Tibial nerve (tissue), 4 donors: ENCODE data around the gene MYO15B. TPM values are rescaled to one million over a fixed set of nuclear protein-coding genes. Genes with fewer than 3 reads are reported as not detected.
A peak's percentile ranks its signal among the peaks of the same experiment; 100 is the strongest.

ENCODE experiments used
- DNase-seq, 2 donors: peaks; one replicate each; pipeline ENCODE4 v3.0.0-alpha.2; 2019; ENCODE audit warnings: low spot score in 2 of 2
- H3K27ac ChIP-seq, 4 donors: fragments of 200-600 bp; sonication (generic) in 3 of 4; one replicate each; pipeline ENCODE4 v1.5.1; 2017 to 2019; ENCODE audit warnings: mild to moderate bottlenecking in 1 of 4
- H3K27me3 ChIP-seq, 2 donors: fragments of 200-600 bp; sonication (generic) in 1 of 2; one replicate each; pipeline versions ENCODE4 v1.5.1 to v1.6.0; 2017 to 2019
- H3K36me3 ChIP-seq, 3 donors: fragments of 200-600 bp; sonication (generic); one replicate each; pipeline ENCODE4 v1.5.1; 2018 to 2019
- H3K4me1 ChIP-seq, 4 donors: fragments of 200-600 bp; sonication (generic) in 3 of 4; one replicate each; pipeline ENCODE4 v1.5.1; 2017 to 2019
- H3K4me3 ChIP-seq, 4 donors: fragments of 200-600 bp; sonication (generic) in 3 of 4; one replicate each; pipeline ENCODE4 v1.5.1; 2017 to 2019; ENCODE audit warnings: mild to moderate bottlenecking in 1 of 4, moderate library complexity in 1 of 4
- H3K9me3 ChIP-seq, 4 donors: fragments of 200-600 bp; sonication (generic) in 3 of 4; one replicate each; pipeline ENCODE4 v1.5.1; 2017 to 2019
- EP300 ChIP-seq, 2 donors: sonication (generic); formaldehyde crosslinking; IDR thresholded peaks; one replicate each; pipeline ENCODE4 v1.6.1; 2017; ENCODE audit warnings: antibody characterized with exemption in 2 of 2, mild to moderate bottlenecking in 1 of 2
- POLR2A ChIP-seq, 2 donors: fragments of 450-650 bp; IDR thresholded peaks; one replicate each; pipeline ENCODE4 v1.6.1; 2017; ENCODE audit warnings: antibody characterized with exemption in 2 of 2, mild to moderate bottlenecking in 2 of 2, moderate library complexity in 2 of 2
- WGBS, 2 donors: methylation state at CpG; one replicate each; pipeline ENCODE4 v1.1.5; 2018; 5-methylcytosine and 5-hydroxymethylcytosine counted together
- total RNA-seq, 4 donors: library from RNA; depleted of rRNA; stranded (reverse); fragments of >200 nt; gene quantifications; one replicate each; pipeline ENCODE4 v1.1.0, GENCODE V29; 2016
- TF ChIP-seq, protein P1 (sequence below), 5 experiments: fragments of 200-600 bp in 3 of 5; fragments of 450-650 bp in 2 of 5; sonication (generic) in 3 of 5; IDR thresholded peaks; one replicate each; pipeline ENCODE4 v1.5.1; 2016 to 2019; ENCODE audit warnings: antibody characterized with exemption in 5 of 5, mild to moderate bottlenecking in 3 of 5, moderate library complexity in 2 of 5

Gene MYO15B
- total RNA-seq, 4 donors from 2014 or later = 150 to 327 (median 278) TPM

DNA sequence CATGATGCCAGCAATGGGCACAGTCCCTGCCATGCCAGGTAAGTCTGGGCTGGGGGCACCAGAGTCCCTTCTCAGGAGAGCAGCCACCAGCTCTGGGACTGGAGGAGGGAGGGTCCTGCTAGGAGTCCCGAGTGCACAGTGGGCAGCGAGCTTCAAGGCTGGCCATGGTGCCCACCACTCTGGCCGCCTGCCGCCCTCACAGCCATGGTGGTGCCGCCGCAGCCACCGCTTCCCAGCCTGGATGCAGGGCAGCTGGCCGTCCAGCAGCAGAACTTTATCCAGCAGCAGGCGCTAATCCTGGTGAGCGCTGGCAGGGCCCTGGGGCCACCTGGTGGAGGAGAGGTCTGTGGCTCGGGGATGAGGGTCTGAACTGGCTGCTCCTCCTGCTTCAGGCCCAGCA lies 27.7 kb downstream of the MYO15B start:
- WGBS, 2 donors = 73 to 91% methylated on average over 3 to 10 of the region's 11 CpGs
- no peaks in the 10 kb centered on the region for H3K4me1 ChIP-seq
- no peak overlapping the region for H3K4me3 ChIP-seq
- H3K9me3 ChIP-seq = no peaks in the 10 kb centered on the region
- no peak for DNase-seq
- H3K27ac ChIP-seq = no peak overlapping the region
- peaks cover 3 to 100% (median 10%) of the 10 kb centered on the region in 3 donors for H3K36me3 ChIP-seq
- no peaks in the 10 kb centered on the region for H3K27me3 ChIP-seq
- TF ChIP-seq POLR2A (IDR thresholded peaks at IDR 0.05) (no peak), EP300 (IDR thresholded peaks at IDR 0.05) (no peak)
- TF ChIP-seq, protein P1, sequence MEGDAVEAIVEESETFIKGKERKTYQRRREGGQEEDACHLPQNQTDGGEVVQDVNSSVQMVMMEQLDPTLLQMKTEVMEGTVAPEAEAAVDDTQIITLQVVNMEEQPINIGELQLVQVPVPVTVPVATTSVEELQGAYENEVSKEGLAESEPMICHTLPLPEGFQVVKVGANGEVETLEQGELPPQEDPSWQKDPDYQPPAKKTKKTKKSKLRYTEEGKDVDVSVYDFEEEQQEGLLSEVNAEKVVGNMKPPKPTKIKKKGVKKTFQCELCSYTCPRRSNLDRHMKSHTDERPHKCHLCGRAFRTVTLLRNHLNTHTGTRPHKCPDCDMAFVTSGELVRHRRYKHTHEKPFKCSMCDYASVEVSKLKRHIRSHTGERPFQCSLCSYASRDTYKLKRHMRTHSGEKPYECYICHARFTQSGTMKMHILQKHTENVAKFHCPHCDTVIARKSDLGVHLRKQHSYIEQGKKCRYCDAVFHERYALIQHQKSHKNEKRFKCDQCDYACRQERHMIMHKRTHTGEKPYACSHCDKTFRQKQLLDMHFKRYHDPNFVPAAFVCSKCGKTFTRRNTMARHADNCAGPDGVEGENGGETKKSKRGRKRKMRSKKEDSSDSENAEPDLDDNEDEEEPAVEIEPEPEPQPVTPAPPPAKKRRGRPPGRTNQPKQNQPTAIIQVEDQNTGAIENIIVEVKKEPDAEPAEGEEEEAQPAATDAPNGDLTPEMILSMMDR (IDR thresholded peaks at IDR 0.05) = no peak

GRCh38 chr17:75616521-75617122 lies 29.0 kb downstream of the MYO15B start:
- DNase-seq = no peak
- Histone ChIP-seq H3K36me3 (peaks cover 3 to 100% (median 16%) of the 10 kb centered on the region in 3 donors), H3K4me1 (no peaks in the 10 kb centered on the region), H3K27ac (peak overlapping the region in 1 of 4 donors; percentile 31), H3K27me3 (no peaks in the 10 kb centered on the region), H3K4me3 (no peak overlapping the region), H3K9me3 (no peaks in the 10 kb centered on the region)
- TF ChIP-seq, protein P1 (IDR thresholded peaks at IDR 0.05) = no peak
- TF ChIP-seq EP300 (IDR thresholded peaks at IDR 0.05) (no peak), POLR2A (IDR thresholded peaks at IDR 0.05) (no peak)
- 88 to 91% methylated on average over 22 to 23 of the region's 24 CpGs for WGBS, 2 donors

- peaks cover 3 to 100% (median 16%) of the 10 kb centered on the region in 3 donors for H3K36me3 ChIP-seq
- H3K27me3 ChIP-seq = no peaks in the 10 kb centered on the region
- H3K9me3 ChIP-seq = no peaks in the 10 kb centered on the region
- H3K4me1 ChIP-seq = no peaks in the 10 kb centered on the region
- 90 to 94% methylated on average over 11 to 16 of the region's 16 CpGs for WGBS, 2 donors
- H3K27ac ChIP-seq = peak overlapping the region in 1 of 4 donors; percentile 31
- no peak for DNase-seq
- TF ChIP-seq POLR2A (IDR thresholded peaks at IDR 0.05) (no peak), EP300 (IDR thresholded peaks at IDR 0.05) (no peak)
- TF ChIP-seq, protein P1 (IDR thresholded peaks at IDR 0.05) = no peak
- no peak overlapping the region for H3K4me3 ChIP-seq
Measured at GRCh38 chr17:75617218-75617617, 29.6 kb downstream of the MYO15B start.

DNA sequence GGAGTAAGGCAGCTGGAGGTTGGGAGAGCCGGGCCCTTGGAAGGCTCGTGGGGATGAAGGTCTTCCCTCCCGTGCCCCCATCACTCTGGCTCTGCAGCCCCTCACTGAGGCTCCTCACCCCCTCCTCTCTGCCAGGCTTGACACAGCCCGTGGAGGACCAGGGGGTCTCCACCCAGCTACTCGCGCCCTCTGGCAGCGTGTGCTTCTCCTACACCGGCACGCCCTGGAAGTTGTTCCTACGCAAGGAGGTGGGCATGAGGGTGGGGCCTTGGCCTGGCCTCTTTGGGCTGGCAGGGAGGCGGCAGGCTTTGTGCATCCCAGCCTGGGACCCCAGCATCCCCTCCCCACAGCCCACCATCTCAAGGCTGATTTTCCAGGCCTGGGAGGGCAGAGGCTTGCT lies 30.1 kb downstream of the MYO15B start:
- no peak overlapping the region for H3K27ac ChIP-seq
- no peaks in the 10 kb centered on the region for H3K4me1 ChIP-seq
- no peak overlapping the region for H3K4me3 ChIP-seq
- no peak for DNase-seq
- H3K9me3 ChIP-seq = no peaks in the 10 kb centered on the region
- TF ChIP-seq, protein P1 (IDR thresholded peaks at IDR 0.05) = no peak
- TF ChIP-seq POLR2A (IDR thresholded peaks at IDR 0.05) (no peak), EP300 (IDR thresholded peaks at IDR 0.05) (no peak)
- H3K36me3 ChIP-seq = peaks cover 3 to 100% (median 16%) of the 10 kb centered on the region in 3 donors
- 78 to 84% methylated on average over 11 of the region's 11 CpGs for WGBS, 2 donors
- no peaks in the 10 kb centered on the region for H3K27me3 ChIP-seq

DNA sequence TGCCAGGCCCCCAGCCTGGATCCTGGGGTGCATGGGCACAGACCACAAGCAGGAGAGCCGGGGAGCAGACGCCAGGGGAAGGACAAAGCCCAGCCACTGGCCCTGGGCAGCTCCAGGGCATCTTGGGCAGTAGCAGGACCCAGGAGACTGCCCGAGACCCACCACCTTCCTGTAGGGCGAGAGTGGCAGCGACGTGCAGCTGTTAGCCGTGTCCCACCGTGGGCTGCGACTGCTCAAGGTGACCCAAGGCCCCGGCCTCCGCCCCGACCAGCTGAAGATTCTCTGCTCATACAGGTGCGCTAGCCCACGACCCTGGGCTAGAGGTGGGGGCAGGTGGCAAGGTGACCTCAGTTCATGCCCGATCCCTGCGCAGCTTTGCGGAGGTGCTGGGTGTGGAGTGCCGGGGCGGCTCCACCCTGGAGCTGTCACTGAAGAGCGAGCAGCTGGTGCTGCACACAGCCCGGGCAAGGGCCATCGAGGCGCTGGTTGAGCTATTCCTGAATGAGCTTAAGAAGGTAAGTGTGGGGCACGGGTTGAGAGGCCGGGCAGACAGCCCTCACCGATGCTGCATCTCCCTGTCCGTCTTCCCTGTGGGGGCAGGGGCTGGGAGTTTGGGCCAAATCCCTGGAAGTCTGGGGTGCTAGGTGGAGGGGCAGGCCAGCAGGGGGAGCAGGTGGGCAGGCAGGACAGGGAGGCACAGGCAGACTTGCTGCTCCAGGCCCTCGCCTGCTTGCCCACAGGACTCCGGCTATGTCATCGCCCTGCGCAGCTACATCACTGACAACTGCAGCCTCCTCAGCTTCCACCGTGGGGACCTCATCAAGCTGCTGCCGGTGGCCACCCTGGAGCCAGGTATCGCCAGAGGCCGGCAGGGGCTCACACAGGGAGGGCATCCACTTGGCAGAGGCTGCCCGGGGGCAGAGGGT lies 32.2 kb downstream of the MYO15B start:
- peaks cover 3 to 100% (median 16%) of the 10 kb centered on the region in 3 donors for H3K36me3 ChIP-seq
- DNase-seq = no peak
- H3K4me3 ChIP-seq = no peak overlapping the region
- TF ChIP-seq, protein P1 (IDR thresholded peaks at IDR 0.05) = peak in 3 of 5 experiments; percentile 14 to 36 (median 22)
- TF ChIP-seq POLR2A (IDR thresholded peaks at IDR 0.05) = no peak
- TF ChIP-seq EP300 (IDR thresholded peaks at IDR 0.05) = no peak
- H3K9me3 ChIP-seq = no peaks in the 10 kb centered on the region
- H3K4me1 ChIP-seq = no peaks in the 10 kb centered on the region
- 62 to 80% methylated on average over 14 to 32 of the region's 36 CpGs for WGBS, 2 donors
- no peaks in the 10 kb centered on the region for H3K27me3 ChIP-seq
- no peak overlapping the region for H3K27ac ChIP-seq
